AG09309 (cell line): ENCODE results near the gene PRTFDC1.

Source experiments
- DNase-seq: peaks from one replicate; pipeline ENCODE4 v3.0.0-alpha.2; 2010; ENCODE audit warnings: low read depth
- H3K4me3 ChIP-seq: 2 replicates; pipeline ENCODE4 v1.5.1; 2011; ENCODE audit warnings: mild to moderate bottlenecking, low read depth, low read length, moderate library complexity; ENCODE audit not compliant: control insufficient read depth
- TF ChIP-seq, protein P1 (sequence below): IDR thresholded peaks from 2 replicates; pipeline ENCODE4 v1.5.1; 2011; ENCODE audit warnings: mild to moderate bottlenecking, low read depth, low read length, inconsistent platforms; ENCODE audit not compliant: insufficient read depth, control insufficient read depth; ENCODE audit errors: missing control alignments

PRTFDC1 gene

DNA sequence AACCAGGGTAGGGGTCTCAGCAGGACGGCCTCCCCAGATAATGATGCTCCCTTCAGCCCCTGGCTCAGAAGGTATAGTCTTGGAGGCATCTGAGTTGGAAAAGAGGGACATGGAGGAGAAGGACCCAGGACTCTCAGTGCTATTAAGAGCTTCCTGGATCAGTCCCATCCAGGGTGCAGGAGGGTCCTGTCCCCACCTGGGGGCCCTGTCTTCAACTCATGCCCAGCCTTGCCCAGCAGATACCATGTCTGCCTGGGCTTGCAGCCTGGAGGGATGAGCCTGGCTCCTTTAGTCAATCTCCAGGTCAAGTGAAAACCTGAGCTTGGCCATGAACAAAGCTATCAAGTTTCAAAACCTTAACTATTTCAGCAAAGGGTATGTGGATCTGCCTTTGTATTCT is 67.6 kb downstream of the PRTFDC1 start:
- no peak for DNase-seq
- H3K4me3 ChIP-seq = no peak overlapping the region
- TF ChIP-seq, protein P1, sequence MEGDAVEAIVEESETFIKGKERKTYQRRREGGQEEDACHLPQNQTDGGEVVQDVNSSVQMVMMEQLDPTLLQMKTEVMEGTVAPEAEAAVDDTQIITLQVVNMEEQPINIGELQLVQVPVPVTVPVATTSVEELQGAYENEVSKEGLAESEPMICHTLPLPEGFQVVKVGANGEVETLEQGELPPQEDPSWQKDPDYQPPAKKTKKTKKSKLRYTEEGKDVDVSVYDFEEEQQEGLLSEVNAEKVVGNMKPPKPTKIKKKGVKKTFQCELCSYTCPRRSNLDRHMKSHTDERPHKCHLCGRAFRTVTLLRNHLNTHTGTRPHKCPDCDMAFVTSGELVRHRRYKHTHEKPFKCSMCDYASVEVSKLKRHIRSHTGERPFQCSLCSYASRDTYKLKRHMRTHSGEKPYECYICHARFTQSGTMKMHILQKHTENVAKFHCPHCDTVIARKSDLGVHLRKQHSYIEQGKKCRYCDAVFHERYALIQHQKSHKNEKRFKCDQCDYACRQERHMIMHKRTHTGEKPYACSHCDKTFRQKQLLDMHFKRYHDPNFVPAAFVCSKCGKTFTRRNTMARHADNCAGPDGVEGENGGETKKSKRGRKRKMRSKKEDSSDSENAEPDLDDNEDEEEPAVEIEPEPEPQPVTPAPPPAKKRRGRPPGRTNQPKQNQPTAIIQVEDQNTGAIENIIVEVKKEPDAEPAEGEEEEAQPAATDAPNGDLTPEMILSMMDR = no peak

- DNase-seq = no peak
- TF ChIP-seq, protein P1 = no peak
- no peak overlapping the region for H3K4me3 ChIP-seq
Observed at GRCh38 chr10:24884316-24884715, 68.1 kb downstream of the PRTFDC1 start.

DNA sequence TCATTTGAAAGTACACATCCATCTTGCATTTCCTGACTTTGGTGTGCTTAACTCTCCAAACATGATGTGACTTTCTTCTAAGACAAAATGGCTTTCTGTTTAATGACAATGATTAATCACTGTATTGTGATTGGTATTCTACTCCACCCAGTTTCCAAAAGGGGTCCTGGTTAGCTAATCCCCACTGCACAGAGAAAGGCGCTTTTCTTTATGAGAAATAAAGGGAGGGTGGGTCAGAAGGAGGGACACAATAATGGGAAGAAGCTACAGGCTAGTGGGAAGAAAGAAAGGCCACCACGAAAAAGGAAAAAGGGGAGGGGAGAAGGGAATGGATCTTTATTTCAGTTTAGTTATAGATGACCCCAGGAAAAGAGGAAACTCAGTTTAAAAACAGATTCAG is 69.2 kb downstream of the PRTFDC1 start:
- no peak for DNase-seq
- TF ChIP-seq, protein P1 = no peak
- no peak overlapping the region for H3K4me3 ChIP-seq

GRCh38 chr10:24882047-24882698 is 70.2 kb downstream of the PRTFDC1 start:
- DNase-seq = no peak
- no peak overlapping the region for H3K4me3 ChIP-seq
- TF ChIP-seq, protein P1 = peak; percentile 22

- TF ChIP-seq, protein P1 = no peak
- no peak overlapping the region for H3K4me3 ChIP-seq
- no peak for DNase-seq
Observed at GRCh38 chr10:24879861-24880260, 72.5 kb downstream of the PRTFDC1 start.

DNA sequence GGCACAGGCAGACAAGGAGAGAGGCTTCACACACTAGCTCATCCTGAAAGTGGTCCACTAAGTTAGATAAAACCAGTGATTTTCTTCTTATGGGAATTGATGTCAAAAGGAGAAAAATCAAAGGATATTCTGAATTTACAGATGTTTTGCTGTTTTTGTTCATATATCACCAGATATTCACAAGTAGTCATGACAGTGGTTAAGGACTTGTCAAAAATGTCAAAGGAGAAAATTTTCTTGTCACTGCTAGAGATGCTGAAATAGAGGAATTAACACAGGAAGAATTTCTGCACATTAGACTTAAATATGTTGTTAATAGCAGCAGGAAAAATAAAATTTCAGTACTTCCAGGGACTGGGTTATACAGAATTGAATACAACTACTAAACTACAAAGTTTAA is 78.3 kb downstream of the PRTFDC1 start:
- DNase-seq = no peak
- TF ChIP-seq, protein P1 = no peak

More for the DNA sequence above, 78.3 kb downstream of the PRTFDC1 start:
- no peak overlapping the region for H3K4me3 ChIP-seq
